Stomach (tissue), 19 donors: ENCODE results near the gene MICALL2. TPM values are rescaled to one million over a fixed set of nuclear protein-coding genes. Genes with fewer than 3 reads are reported as not detected.

Experiments used
- DNase-seq, 2 donors: peaks; one replicate each; pipeline versions ENCODE4 v3.0.0 to v3.0.0-alpha.2; 2013 to 2019
- H3K27ac ChIP-seq, 5 donors: fragments of 200-600 bp in 4 of 5; sonication (generic) in 4 of 5; one replicate each; pipeline ENCODE4 v1.5.1; 2013 to 2019; ENCODE audit warnings: mild to moderate bottlenecking in 1 of 5, moderate library complexity in 1 of 5
- H3K27me3 ChIP-seq, 3 donors: fragments of 200-600 bp; sonication (generic); one replicate each; pipeline ENCODE4 v1.5.1; 2017 to 2019; ENCODE audit warnings: mixed run types in 1 of 3
- H3K36me3 ChIP-seq, 4 donors: fragments of 200-600 bp; sonication (generic); 1 replicate in 3 of 4; 2 replicates in 1 of 4; pipeline ENCODE4 v1.5.1; 2016 to 2019
- H3K4me1 ChIP-seq, 4 donors: fragments of 200-600 bp; sonication (generic); one replicate each; pipeline ENCODE4 v1.5.1; 2016 to 2019
- H3K4me3 ChIP-seq, 4 donors: fragments of 200-600 bp; sonication (generic) in 3 of 4; one replicate each; pipeline ENCODE4 v1.5.1; 2016 to 2019; ENCODE audit warnings: mild to moderate bottlenecking in 1 of 4
- H3K9me3 ChIP-seq, 4 donors: fragments of 200-600 bp; sonication (generic); one replicate each; pipeline ENCODE4 v1.5.1; 2016 to 2019
- CTCF ChIP-seq, 7 experiments: fragments of 450-650 bp in 4 of 7; fragments of 200-600 bp in 3 of 7; sonication (generic) in 3 of 7; IDR thresholded peaks; one replicate each; pipeline ENCODE4 v1.5.1; 2016 to 2019; ENCODE audit warnings: antibody characterized with exemption in 7 of 7, control low read depth in 2 of 7, mild to moderate bottlenecking in 1 of 7
- EP300 ChIP-seq: sonication (generic); formaldehyde crosslinking; IDR thresholded peaks from one replicate; pipeline ENCODE4 v1.6.1; 2017; ENCODE audit warnings: antibody characterized with exemption
- POLR2A ChIP-seq, 4 donors: fragments of 450-650 bp; IDR thresholded peaks; one replicate each; pipeline ENCODE4 v1.6.1; 2016; ENCODE audit warnings: antibody characterized with exemption in 4 of 4, control low read depth in 2 of 4, mild to moderate bottlenecking in 1 of 4, moderate library complexity in 1 of 4
- POLR2AphosphoS5 ChIP-seq, 3 donors: sonication (generic); formaldehyde crosslinking; IDR thresholded peaks; one replicate each; pipeline ENCODE4 v1.6.1; 2016; ENCODE audit warnings: antibody characterized with exemption in 3 of 3
- WGBS, 5 donors: extraction: QIAGEN DNeasy Blood & Tissue Kit in 3 of 5; methylation state at CpG; one replicate each; pipeline versions ENCODE4 v1.1.5 to v1.1.7; 2013 to 2018; 5-methylcytosine and 5-hydroxymethylcytosine counted together
- intact Hi-C: fragments of 100-400 bp; cut with DNase I; formaldehyde crosslinking; loops from one replicate; pipeline ENCODE4 v1.15.1; 2023; ENCODE audit warnings: low total_unique reads
- long read RNA-seq, 10 donors: transcript quantifications; one replicate each; lab custom pipeline, GENCODE V29; 2026
- polyA plus RNA-seq, 3 donors: library from polyadenylated mRNA; stranded (reverse); fragments of 200-250 nt; gene quantifications; one replicate each; pipeline ENCODE4 v1.2.3, GENCODE V29; 2013
- total RNA-seq, 5 donors: library from RNA; depleted of rRNA; stranded (reverse); fragments of >200 nt; gene quantifications; one replicate each; pipeline versions ENCODE4 v1.1.0 to v1.2.3, GENCODE V29; 2014 to 2016
- donor health status: healthy with polysubstance abuse.
- donor health status: Bipolar disorder and iron deficiency.
- donor health status: healthy.

The MICALL2 gene
- 100 to 1,000 TPM in 3 of 5 donors, 10 to 100 TPM in 2; 30.7 to 263 (median 118) TPM for total RNA-seq
- 100 to 1,000 TPM in 1 of 3 donors, 10 to 100 TPM in 2; 85.9 to 110 (median 93.6) TPM for polyA plus RNA-seq
- long read RNA-seq, donor 1, partial matches to known transcripts: 7 of 7 reads
- long read RNA-seq, donor 1, other reads (novel, unspliced or antisense): 0 of 7 reads
- long read RNA-seq, donor 2: 0 reads
- long read RNA-seq, donor 3, partial matches to known transcripts: 0 of 1 reads
- long read RNA-seq, donor 3, other reads (novel, unspliced or antisense): 0 of 1 reads
- long read RNA-seq, donor 4: 0 reads
- long read RNA-seq, donor 5: 0 reads
- long read RNA-seq, donor 6: 0 reads
- long read RNA-seq, donor 7, partial matches to known transcripts: 5 of 5 reads
- long read RNA-seq, donor 7, other reads (novel, unspliced or antisense): 0 of 5 reads
- long read RNA-seq, donor 8, partial matches to known transcripts: 5 of 7 reads
- long read RNA-seq, donor 8, other reads (novel, unspliced or antisense): 0 of 7 reads
- long read RNA-seq, donor 9: 0 reads
- long read RNA-seq, donor 10, partial matches to known transcripts: 0 of 1 reads
- long read RNA-seq, donor 10, other reads (novel, unspliced or antisense): 0 of 1 reads

GRCh38 chr7:1458683-1459511 is at the start of gene MICALL2:
Gene MICALL2 (minus strand): TSS chr7:1459470. CDS start chr7:1459326, 144 bp downstream.
- TF ChIP-seq CTCF (IDR thresholded peaks at IDR 0.05): no peak
- peak in 1 of 4 donors; percentile 79 for TF ChIP-seq POLR2A (IDR thresholded peaks at IDR 0.05)
- TF ChIP-seq POLR2AphosphoS5 (IDR thresholded peaks at IDR 0.05): peak; percentile 76 to 97 (median 96)
- TF ChIP-seq EP300: no peak
- no peaks in the 10 kb centered on the region for H3K9me3 ChIP-seq
- intact Hi-C loops: no loop called here

GRCh38 chr7:1508277-1508758 is 49.0 kb upstream of the MICALL2 start:
- intact Hi-C loops: no loop called here
- no peaks in the 10 kb centered on the region for H3K36me3 ChIP-seq
- peaks cover 0 to 9% (median 0%) of the 10 kb centered on the region in 3 donors for H3K27me3 ChIP-seq
- no peak for TF ChIP-seq CTCF (IDR thresholded peaks at IDR 0.05)
- TF ChIP-seq POLR2A (IDR thresholded peaks at IDR 0.05): no peak
- no peak for TF ChIP-seq POLR2AphosphoS5 (IDR thresholded peaks at IDR 0.05)
- TF ChIP-seq EP300: no peak
- DNase-seq: no peak
- H3K9me3 ChIP-seq: no peaks in the 10 kb centered on the region
- no peak overlapping the region for H3K27ac ChIP-seq
- WGBS, 5 donors: 59 to 77% (median 62%) methylated on average over 10 of the region's 10 CpGs
- peaks cover 1 to 44% (median 24%) of the 10 kb centered on the region in 4 donors for H3K4me1 ChIP-seq
- no peak overlapping the region for H3K4me3 ChIP-seq

More at GRCh38 chr7:1458683-1459511, at the start of gene MICALL2:
- H3K4me3 ChIP-seq: peak within 1 kb of the TSS; percentile 70 to 93 (median 84)
- no peaks in the 10 kb centered on the region for H3K36me3 ChIP-seq
- DNase-seq: peak; percentile 87
- 0 to 2% (median 1%) methylated on average over 9 to 69 of the region's 69 CpGs for WGBS, 5 donors
- H3K27ac ChIP-seq: peak within 1 kb of the TSS; percentile 87 to 96 (median 94)
- no peaks in the 10 kb centered on the region for H3K27me3 ChIP-seq
- peaks cover 85 to 94% (median 92%) of the 10 kb centered on the region in 4 donors for H3K4me1 ChIP-seq

- Histone ChIP-seq H3K4me1 (peaks cover 13 to 53% (median 44%) of the 10 kb centered on the region in 4 donors), H3K36me3 (peaks cover 14 to 21% (median 19%) of the 10 kb centered on the region in 4 donors), H3K27me3 (peaks cover 0 to 8% (median 0%) of the 10 kb centered on the region in 3 donors), H3K27ac (no peak overlapping the region), H3K9me3 (no peaks in the 10 kb centered on the region), H3K4me3 (peak overlapping the region in 1 of 4 donors; percentile 2)
- 63 to 76% (median 73%) methylated on average over 19 to 35 of the region's 35 CpGs for WGBS, 5 donors
- no peak for TF ChIP-seq EP300
- no peak for TF ChIP-seq CTCF (IDR thresholded peaks at IDR 0.05)
- no peak for TF ChIP-seq POLR2A (IDR thresholded peaks at IDR 0.05)
- no peak for TF ChIP-seq POLR2AphosphoS5 (IDR thresholded peaks at IDR 0.05)
- intact Hi-C loops: no loop called here
- DNase-seq: peak in 1 of 2 donors; percentile 37
Observed at GRCh38 chr7:1505731-1506550, 46.7 kb upstream of the MICALL2 start.
